NCI-H1092 (cell line): ENCODE measurements around the gene PSMA7.

Experiments used
- DNase-seq: peaks from one replicate; lab custom pipeline; 2025; lab: John Stamatoyannopoulos, UW

The PSMA7 gene

GRCh38 chr20:62143081-62143956 is at the start of gene PSMA7, which contains the start of gene SS18L1:
Gene PSMA7, minus strand, starts transcription at chr20:62143394. Its CDS starts 91 bp downstream, at chr20:62143303.
Gene SS18L1, plus strand, starts transcription at chr20:62143769. Its CDS starts 52 bp downstream, at chr20:62143821.
- peak; percentile 73 for DNase-seq

- DNase-seq = no peak
Measured at GRCh38 chr20:62192635-62193034, 49.4 kb upstream of the PSMA7 start.

- no peak for DNase-seq
Measured at GRCh38 chr20:62191781-62192559, 48.8 kb upstream of the PSMA7 start.

- no peak for DNase-seq
Measured at GRCh38 chr20:62190639-62191411, 47.6 kb upstream of the PSMA7 start.

GRCh38 chr20:62186887-62187866 is 44.0 kb upstream of the PSMA7 start:
- no peak for DNase-seq

- no peak for DNase-seq
Measured at GRCh38 chr20:62186096-62186426, 42.9 kb upstream of the PSMA7 start.

GRCh38 chr20:62183426-62184142 is 40.4 kb upstream of the PSMA7 start:
- no peak for DNase-seq

- peak; percentile 96 for DNase-seq
Measured at GRCh38 chr20:62182469-62183425, 39.6 kb upstream of the PSMA7 start, which contains the start of gene MTG2. Gene MTG2, plus strand, starts transcription at chr20:62183028. Its CDS starts 10,393 bp downstream, at chr20:62193421.

GRCh38 chr20:62181808-62182207 is 38.6 kb upstream of the PSMA7 start:
- DNase-seq = no peak

GRCh38 chr20:62179162-62179504 is 35.9 kb upstream of the PSMA7 start:
- no peak for DNase-seq

GRCh38 chr20:62178316-62179161 is 35.3 kb upstream of the PSMA7 start:
- DNase-seq = no peak

GRCh38 chr20:62177307-62177706 is 34.1 kb upstream of the PSMA7 start:
- no peak for DNase-seq

- DNase-seq = no peak
Measured at GRCh38 chr20:62176866-62177265, 33.7 kb upstream of the PSMA7 start.

GRCh38 chr20:62175711-62176110 is 32.5 kb upstream of the PSMA7 start:
- no peak for DNase-seq

- no peak for DNase-seq
Measured at GRCh38 chr20:62174870-62175624, 31.9 kb upstream of the PSMA7 start.

GRCh38 chr20:62174021-62174804 is 31.0 kb upstream of the PSMA7 start:
- DNase-seq = no peak

GRCh38 chr20:62172666-62173065 is 29.5 kb upstream of the PSMA7 start:
- DNase-seq = no peak
